ENCODE results near the gene FCGR3A.

FCGR3A gene

DNA sequence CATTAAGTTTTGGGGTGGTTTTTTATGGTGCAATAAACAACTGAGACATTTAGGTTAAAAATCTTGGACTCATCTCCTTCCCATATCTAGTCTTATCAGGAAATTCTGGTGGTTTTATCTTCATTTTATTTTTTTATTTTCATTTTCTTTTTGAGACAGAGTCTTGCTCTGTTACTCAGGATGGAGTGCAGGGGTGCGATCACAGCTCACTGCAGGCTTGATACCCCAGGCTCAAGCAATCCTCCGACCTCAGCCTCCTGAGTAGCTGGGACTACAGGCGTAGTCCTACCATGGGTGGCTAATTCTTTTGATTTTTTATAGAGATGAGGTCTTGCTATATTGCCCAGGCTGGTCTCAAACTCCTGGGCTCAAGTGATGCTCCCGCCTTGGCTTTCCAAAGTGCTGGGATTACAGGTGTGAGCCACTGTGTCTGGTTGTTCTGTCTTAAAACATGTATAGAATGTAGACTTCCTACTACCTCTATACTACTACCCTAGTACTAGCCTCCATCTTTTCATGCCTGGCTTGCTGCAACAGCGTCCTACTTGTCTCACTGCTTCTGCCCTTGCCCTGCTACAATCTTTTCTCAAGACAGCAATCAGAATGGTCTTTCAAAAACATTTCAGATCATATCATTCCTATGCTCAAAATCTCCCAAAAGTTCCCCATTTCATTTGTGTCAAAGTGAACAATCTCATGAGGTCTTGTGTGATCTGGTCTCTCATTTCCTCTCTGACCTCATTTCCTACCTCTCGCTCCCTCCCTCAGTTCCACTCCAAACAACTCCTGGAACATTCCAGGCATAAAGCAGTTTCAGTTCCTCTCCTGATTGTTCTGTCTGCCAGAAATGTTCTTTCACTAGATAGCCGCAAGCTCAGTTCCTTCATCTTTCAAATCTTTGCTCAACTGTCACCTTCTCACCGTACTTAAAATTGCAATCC is 50.2 kb downstream of the FCGR3A start:
- no peak for DNase-seq

GRCh38 chr1:161498646-161499045 is 51.0 kb downstream of the FCGR3A start:
- DNase-seq, result no peak

GRCh38 chr1:161497961-161498360 is 51.7 kb downstream of the FCGR3A start:
- DNase-seq, result no peak

- no peak for DNase-seq
Observed at GRCh38 chr1:161495490-161495889, 54.1 kb downstream of the FCGR3A start.

GRCh38 chr1:161494091-161494735 is 55.4 kb downstream of the FCGR3A start:
- no peak for DNase-seq

DNA sequence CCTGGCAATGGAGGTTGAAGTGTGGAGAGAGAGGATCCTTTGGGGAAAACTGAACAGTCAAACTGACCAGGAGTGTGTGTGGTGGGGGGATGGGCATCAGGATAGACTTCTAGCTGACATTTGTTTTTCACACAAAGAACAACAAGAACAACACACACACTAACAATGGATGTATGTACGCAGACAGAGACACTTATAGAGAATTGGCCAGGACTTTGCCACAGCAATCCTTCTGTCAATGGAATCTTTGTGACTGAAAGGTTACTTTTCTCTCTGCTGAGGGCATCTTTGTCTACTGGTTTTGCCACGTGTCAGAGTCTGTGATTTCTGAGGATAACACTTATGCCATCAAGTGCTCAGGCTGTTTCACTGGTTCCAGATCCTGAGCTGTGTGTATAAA is 56.8 kb downstream of the FCGR3A start:
- DNase-seq, result no peak
